ENCODE results near the gene GLS. TPM values are rescaled to one million over a fixed set of nuclear protein-coding genes. Genes with fewer than 3 reads are reported as not detected.

GLS gene
- total and polyA plus RNA-seq, 2 of the 13 experiments (the other 11 are each of a cell fraction or from before 2014, with no cell fraction given) = 78.6 to 183 TPM

- Histone ChIP-seq H3K79me2 (ENCODE audit: insufficient read depth, low read length) (no peaks in the 10 kb centered on the region), H3K4me2 (ENCODE audit: low read depth, low read length) (no peak overlapping the region), H3K9me3 (ENCODE audit: low read length) (no peaks in the 10 kb centered on the region), H3K27ac (ENCODE audit: extremely low read length, insufficient read depth, low read length) (no peak overlapping the region), H3K27me3 (ENCODE audit: control insufficient read depth in 1 of 2, insufficient read depth in 2 of 2, low read length in 2 of 2) (no peaks in the 10 kb centered on the region), H4K20me1 (ENCODE audit: insufficient read depth, low read length) (no peaks in the 10 kb centered on the region), H2AFZ (ENCODE audit: low read length) (no peak overlapping the region), H3K36me3 (replicated peaks in 1 of 2; ENCODE audit: control insufficient read depth in 1 of 2, insufficient read depth in 2 of 2, low read length in 2 of 2) (peaks cover 10 to 39% of the 10 kb centered on the region in 2 experiments), H3K4me1 (ENCODE audit: insufficient read depth, low read length) (no peaks in the 10 kb centered on the region), H3K9ac (ENCODE audit: insufficient read depth, low read depth, low read length) (no peak overlapping the region), H3K4me3 (replicated peaks in 1 of 3; ENCODE audit: insufficient read depth in 1 of 3, low read depth in 2 of 3, low read length in 3 of 3) (no peak overlapping the region)
- intact Hi-C loops (cut with micrococcal nuclease; ENCODE audit: unreplicated experiment) (no loop called here), in situ Hi-C loops (cut with HindIII; ENCODE audit: extremely low pct_ligation_motif_present, low pct_unique_long_range_greater_than_20kb) (no loop called here)
- no TSS peak for BruUV-seq (replicated peaks)
- FAIRE-seq (no peak), DNase-seq (ENCODE audit: low spot score) (no peak), ATAC-seq (no peak)
- WGBS (ENCODE audit: low lambda C conversion rate) = 98% methylated on average over 3 of the region's 3 CpGs
- ChIA-PET POLR2A (no interaction called here), CTCF (ENCODE audit: low intra/inter-chr PET ratio, low total read pairs) (no interaction called here)
- TF ChIP-seq CENPT (CRISPR knock-in tag; IDR thresholded peaks at IDR 0.05; ENCODE audit: low read depth) = no peak
- no peak for TF ChIP-seq ZNF275 (CRISPR knock-in tag; IDR thresholded peaks at IDR 0.05; ENCODE audit: borderline replicate concordance)
- no peak for TF ChIP-seq TMF1 (CRISPR knock-in tag; IDR thresholded peaks at IDR 0.05; ENCODE audit: low read depth)
- TF ChIP-seq FOXA1 (IDR thresholded peaks at IDR 0.05) = no peak
- TF ChIP-seq FOXA1 (CRISPR knock-in tag; IDR thresholded peaks at IDR 0.05) = no peak
- TF ChIP-seq ZNF619 (CRISPR knock-in tag; IDR thresholded peaks at IDR 0.05) = no peak
- no peak for TF ChIP-seq ZNF816 (CRISPR knock-in tag; IDR thresholded peaks at IDR 0.05; ENCODE audit: borderline replicate concordance)
- TF ChIP-seq ZNF446 (CRISPR knock-in tag; IDR thresholded peaks at IDR 0.05) = no peak
- TF ChIP-seq CBX5 (CRISPR knock-in tag; IDR thresholded peaks at IDR 0.05; ENCODE audit: borderline replicate concordance) = no peak
- TF ChIP-seq HMG20B (CRISPR knock-in tag; conservative IDR thresholded peaks at IDR 0.05) = no peak
- TF ChIP-seq ATAD3A (CRISPR knock-in tag; IDR thresholded peaks at IDR 0.05) = no peak
- TF ChIP-seq ARNT2 (CRISPR knock-in tag; IDR thresholded peaks at IDR 0.05; ENCODE audit: low read depth) = no peak
- TF ChIP-seq TFE3 (CRISPR knock-in tag; IDR thresholded peaks at IDR 0.05) = no peak
- TF ChIP-seq SAFB2 (CRISPR knock-in tag; IDR thresholded peaks at IDR 0.05; ENCODE audit: borderline replicate concordance, low read depth) = no peak
- no peak for TF ChIP-seq SKI (IDR thresholded peaks at IDR 0.05; ENCODE audit: partially characterized antibody)
- no peak for TF ChIP-seq ZNF615 (CRISPR knock-in tag; IDR thresholded peaks at IDR 0.05; ENCODE audit: borderline replicate concordance)
- no peak for TF ChIP-seq HOXD1 (CRISPR knock-in tag; IDR thresholded peaks at IDR 0.05)
- TF ChIP-seq PAXIP1 (CRISPR knock-in tag; conservative IDR thresholded peaks at IDR 0.05) = no peak
- no peak for TF ChIP-seq ETS1 (CRISPR knock-in tag; IDR thresholded peaks at IDR 0.05)
- TF ChIP-seq ZNF274 (CRISPR knock-in tag; IDR thresholded peaks at IDR 0.05) = no peak
Observed at GRCh38 chr2:190911813-190912212, 31.2 kb downstream of the GLS start.

Data from HepG2 (cell line).